HG02938 (cell line): ENCODE measurements around the gene PHTF2.
"Not testable (repeated sequence)": the region's sequence is repeated elsewhere in the genome, so short reads cannot be mapped to it uniquely, and the experiment has no call there.

ENCODE experiments used
- ATAC-seq: cut with Tn5 transposase; IDR thresholded peaks from one replicate; pipeline ENCODE4 v1.9.1; 2021; ENCODE audit warnings: mild to moderate bottlenecking, moderate library complexity; ENCODE audit not compliant: unreplicated experiment

The PHTF2 gene

DNA sequence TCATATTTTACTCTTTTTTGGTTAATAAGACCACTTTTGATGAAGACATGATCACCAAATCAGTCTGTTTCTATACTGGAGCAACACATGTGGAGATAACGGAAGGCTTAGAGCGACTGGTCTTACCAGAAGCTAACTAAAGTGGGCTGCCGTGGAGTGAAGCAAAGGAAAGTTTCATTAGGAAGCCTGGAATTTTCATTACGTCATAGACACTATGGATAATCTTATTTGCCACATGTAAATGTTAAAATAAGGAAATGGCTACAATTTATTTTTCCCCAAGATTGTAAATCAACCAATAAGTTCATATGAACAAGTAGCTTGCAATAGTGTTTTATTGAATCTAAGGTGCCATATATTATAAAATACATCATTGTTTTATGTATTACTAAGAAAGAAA, 185.4 kb downstream of the PHTF2 start:
- no peak for ATAC-seq

DNA sequence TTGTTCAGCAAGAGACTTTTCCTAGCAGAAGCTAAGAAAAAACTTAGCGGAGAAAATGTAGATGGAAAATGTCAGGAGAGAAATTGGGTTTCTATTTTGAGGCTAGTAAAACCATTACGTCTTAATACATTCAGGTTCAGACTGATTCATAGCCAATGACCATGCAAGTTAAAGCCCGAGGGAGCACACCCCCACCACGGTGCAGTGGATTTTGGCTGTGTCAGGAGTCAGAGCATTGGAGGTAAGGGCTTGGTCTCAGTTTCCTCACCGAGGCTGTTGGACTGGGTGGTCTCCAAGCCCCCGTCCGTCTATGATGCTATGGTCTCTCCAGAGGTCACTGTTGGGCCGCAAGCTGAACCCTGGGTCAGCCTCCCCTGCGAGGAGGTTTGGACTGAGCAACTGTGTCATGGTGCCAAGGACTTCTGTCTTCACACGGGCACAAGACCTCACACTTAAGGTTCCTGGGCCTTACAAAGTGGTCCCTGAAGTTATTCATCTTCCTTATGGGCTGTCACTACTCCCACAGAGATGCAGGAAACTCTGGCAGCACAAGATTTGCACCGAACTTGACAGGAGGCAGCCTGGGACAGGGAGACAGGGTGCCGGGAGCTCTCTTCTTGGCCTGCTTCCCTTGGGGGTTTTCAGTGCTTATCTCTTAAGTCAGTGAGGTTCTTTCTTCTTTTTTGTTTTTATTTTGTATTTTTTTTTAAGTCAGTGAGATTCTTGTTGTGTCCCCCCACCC, 186.8 kb downstream of the PHTF2 start:
- no peak for ATAC-seq

DNA sequence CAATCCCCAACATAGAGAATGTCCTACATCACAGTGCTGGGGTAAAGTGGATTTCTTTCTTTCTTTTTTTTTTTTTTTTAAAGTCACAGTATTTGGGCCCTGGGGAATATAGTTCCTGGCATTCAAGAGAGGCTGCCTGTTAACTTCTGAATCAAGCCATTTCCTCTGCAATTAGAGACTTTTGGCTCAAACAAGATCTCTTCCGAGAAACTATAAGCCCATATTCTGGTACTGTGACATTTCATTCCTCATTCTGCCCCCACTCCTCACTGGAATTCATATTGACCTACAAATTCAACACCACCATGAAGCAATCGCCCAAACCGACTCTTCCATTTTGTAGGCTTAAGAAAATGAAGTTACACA, 187.4 kb downstream of the PHTF2 start:
- no peak for ATAC-seq

DNA sequence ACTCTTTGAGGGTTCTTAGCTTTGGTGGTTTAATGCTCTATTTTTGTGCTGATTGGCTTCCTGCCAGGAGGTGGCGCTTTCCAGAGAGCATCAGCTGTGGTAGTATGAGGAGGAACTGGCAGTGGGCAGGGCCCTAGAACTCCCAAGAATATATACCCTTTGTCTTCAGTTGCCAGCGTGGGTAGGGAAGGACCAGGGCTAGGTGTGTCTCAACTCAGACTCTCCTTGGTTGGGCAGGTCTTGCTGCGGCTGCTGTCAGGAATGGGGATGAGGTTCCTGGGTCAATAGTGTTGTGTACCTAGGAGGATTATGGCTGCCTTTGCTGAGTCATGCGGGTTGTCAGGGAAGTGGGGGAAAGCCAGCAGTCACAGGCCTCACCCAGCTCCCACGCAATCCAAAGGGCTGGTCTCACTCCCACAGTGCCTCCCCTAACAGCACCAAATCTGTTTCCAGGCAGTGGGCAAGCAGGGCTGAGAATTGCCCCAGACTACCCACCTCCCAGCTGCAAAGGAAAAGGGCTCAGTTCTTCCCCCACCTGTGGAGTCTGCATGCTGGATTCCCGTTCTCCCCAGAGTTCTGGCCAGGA, 191.5 kb downstream of the PHTF2 start:
- ATAC-seq = no peak

DNA sequence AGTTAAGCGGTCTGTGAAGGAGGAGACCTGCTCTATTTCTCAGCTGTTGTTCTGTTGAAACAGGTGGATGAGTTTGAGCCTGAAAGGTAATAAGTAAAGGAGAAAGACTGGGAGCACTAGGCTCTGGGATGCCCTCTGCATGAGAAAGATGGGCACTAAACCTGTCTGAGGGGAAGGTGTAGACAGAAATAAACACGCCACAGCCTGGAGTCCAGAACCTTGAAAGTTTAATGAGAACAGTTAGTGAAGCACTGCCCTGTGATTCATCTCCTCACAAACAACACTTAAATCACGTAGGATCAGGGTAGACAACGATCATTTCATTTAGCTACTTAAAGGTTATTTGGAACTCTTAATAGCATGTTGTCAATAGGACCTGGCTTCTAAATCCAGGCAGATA, 193.1 kb downstream of the PHTF2 start:
- ATAC-seq = no peak

DNA sequence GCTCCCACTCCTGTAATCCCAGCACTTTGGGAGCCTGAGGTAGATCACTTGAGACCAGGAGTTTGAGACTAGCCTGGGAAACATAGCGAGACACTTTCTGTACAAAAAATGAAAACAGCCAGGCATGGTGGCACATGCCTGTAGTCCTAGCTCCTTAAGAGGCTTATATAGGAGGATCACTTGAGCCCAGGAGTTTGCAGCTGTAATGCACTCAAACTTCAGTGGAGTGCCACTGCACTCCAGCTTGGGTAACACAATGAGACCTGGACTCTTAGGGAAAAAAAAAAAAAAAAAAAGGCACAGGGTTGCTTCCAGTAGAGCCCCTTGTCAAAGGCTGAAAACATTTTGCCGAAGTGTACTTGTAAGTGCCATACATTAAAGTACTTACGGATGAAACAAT, 195.3 kb downstream of the PHTF2 start:
- ATAC-seq = no peak

DNA sequence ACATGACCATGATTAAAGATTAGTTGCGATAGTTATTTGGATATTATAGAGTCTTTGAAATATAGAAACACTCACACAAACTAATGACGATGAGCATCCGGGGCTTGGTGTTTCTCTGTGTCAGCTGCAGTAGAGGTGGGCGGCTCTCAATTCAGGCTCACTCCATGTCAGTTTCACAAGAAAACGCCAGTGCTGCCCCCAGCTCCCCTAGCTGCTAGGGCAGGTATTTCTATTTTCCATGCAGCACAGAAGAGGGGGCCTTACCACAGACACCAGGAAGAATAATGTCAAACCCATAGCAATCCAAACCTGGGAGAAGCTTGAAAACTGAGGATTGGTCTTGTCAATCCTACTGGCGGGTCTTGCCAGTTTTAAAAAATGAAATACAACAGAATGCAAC, 197.1 kb downstream of the PHTF2 start:
- ATAC-seq = no peak

DNA sequence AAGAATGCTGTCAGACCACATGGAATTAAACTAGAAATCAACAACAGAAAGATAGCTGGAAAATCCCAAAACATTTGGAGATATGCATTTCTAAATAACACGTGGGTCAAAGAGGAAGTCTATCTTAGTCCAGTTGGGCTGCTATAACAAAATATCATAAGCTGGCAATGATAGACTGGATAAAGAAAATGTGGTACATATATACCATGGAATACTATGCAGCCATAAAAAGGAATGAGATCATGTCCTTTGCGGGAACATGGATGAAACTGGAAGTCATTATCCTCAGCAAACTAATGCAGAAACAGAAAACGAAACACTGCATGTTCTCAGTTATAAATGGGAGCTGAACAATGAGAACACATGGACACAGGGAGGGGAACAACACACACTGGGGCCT, 200.6 kb downstream of the PHTF2 start:
- ATAC-seq = not testable (repeated sequence)

DNA sequence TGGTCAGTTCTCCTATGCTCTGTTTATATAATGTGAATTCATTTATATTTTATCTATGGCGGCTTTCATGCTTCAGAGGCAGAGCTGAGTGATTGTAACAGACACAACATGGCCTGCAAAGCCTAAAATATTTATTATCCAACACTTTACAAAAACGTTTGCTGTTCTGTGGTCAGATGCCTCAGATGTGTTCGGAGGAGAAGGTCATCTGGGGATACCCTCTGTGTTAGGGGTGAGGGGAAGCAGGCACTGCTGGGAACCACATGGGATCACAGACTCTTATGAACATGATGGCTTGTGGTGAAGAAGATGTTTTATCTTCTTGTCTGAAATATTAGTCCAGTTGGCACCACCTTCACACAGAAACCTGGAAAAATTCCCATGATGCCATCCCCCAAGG, 203.4 kb downstream of the PHTF2 start:
- ATAC-seq = no peak

DNA sequence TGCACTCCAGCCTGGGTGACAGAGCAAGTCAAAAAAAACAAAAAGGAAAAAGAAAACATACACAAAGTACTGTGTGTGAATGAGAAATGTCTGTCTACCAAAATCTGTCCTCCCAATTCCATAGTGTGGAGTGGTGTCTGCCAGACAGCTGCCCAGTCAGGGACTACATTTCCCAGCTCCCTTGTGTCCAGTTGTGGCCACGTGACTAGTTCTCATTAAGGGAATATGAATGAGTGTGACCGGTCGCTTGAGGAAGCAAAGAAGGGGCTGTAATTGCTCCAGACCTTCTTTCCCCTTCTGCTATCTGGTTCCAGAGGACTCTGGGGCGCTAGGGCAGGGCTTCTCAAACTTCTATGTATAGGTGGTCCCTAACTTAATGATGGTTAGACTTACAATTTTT, 204.1 kb downstream of the PHTF2 start:
- no peak for ATAC-seq

DNA sequence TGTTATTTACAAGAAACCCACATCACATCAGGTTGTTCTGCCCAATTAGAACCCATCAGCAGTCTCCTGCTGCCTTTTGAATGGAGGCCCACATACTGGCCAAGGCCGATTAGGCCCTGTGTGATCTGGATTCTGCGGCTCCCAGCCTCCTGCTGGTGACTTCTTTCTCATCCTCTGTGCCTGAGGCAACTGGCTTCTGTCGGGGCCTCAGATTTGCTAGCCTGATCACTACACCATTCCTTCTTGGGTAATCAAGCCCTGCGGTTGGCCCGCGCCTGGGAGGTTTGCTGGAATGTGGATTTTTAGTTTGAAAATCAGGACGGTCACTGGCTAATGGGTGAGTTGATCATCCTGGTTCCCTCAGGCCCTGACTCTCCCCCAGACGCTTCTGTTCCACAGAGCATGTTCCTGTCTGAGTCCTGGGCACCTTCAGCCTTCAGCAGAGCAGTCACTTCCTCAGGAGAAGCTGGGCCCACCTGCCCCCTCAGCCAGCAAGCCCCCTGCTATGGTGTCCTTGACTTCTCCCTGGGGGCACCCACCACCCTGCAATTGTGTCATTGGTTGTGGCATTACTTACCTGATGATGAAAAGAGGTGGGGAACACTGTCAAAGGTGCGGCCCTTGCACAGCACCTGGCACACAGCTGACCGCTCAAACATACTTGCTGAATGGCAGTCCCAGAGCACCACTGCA, 207.6 kb downstream of the PHTF2 start:
- ATAC-seq = no peak
